Activated T-cell treated with anti-CD3 and anti-CD28 coated beads, Interleukin-2, amount 50 U/mL, for 1 hour (primary cell): ENCODE results near the gene SYVN1.
"Not testable (repeated sequence)": the region's sequence is repeated elsewhere in the genome, so short reads cannot be mapped to it uniquely, and the experiment has no call there.

Experiments
- DNase-seq: peaks from one replicate; pipeline ENCODE4 v3.0.0-alpha.2; 2020

Gene SYVN1

DNA sequence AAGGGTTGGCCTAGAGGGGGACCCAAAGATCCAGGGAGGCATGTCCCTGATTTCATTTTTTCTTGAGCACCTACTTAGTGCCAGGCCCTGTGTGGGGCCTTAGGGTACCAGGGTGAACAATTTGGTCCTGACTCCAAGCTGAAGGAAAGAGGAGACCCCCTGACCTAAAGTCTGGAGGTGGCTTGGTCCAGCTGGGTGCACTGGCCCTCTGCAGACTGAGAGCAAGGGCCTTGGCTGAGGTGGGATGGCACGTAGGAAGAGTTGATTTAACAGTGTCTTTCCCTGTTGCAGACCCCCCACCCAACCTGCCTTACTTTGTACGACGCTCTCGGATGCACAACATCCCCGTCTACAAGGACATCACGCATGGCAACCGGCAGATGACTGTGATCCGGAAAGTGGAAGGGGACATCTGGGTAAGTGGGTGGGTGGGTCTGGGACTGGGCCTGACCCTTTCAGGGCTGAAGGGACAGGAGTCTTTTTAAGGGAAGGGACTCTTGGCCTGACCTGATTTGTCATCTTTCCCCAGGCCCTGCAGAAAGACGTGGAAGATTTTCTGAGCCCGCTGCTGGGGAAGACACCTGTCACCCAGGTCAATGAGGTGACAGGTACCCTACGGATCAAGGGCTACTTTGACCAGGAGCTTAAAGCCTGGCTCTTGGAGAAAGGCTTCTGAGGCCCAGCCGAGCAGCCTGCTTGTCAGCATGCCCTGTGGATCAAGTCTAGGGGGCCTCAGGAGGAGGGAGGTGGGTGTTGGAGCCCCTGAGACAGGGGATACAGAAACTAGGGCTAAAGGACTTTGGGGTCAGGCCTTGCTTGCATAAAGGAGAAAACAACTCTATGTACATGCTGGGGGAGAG lies 8.9 kb downstream of the SYVN1 start:
- DNase-seq = no peak

- no peak for DNase-seq
Observed at GRCh38 chr11:65124480-65125196, 9.7 kb downstream of the SYVN1 start.

- DNase-seq = peak; percentile 97
Observed at GRCh38 chr11:65121865-65122696, 12.2 kb downstream of the SYVN1 start, which contains the start of the genes FAU and MRPL49. FAU (minus strand) TSS chr11:65122134; CDS start chr11:65121813, 321 bp downstream. MRPL49 (plus strand) TSS chr11:65122321; CDS start chr11:65122347, 26 bp downstream.

DNA sequence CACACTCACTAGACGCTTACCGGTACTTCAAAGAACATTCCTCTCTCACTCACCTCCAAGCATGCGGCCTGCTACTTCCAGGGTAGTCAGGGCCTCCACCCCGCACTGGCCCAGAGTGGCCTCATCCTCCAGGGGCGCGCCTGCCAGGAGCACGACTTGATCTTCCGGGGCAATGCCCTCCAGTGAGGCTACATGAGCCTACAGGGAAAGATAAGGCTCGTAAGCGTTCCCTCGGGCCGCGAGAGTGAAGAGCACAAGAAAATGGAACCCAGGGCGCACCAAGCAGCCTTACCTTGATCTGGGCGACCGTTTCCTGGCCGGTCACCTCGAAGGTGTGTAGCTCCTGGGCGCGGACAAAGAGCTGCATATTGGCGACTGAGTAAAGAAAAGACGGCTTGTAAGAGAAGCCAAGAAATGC lies 12.9 kb downstream of the SYVN1 start:
- DNase-seq = no peak

- no peak for DNase-seq
Observed at GRCh38 chr11:65120831-65121230, 13.5 kb downstream of the SYVN1 start.

- no peak for DNase-seq
Observed at GRCh38 chr11:65119670-65119995, 14.7 kb downstream of the SYVN1 start.

GRCh38 chr11:65118891-65119669 lies 15.2 kb downstream of the SYVN1 start:
- not testable (repeated sequence) for DNase-seq

DNA sequence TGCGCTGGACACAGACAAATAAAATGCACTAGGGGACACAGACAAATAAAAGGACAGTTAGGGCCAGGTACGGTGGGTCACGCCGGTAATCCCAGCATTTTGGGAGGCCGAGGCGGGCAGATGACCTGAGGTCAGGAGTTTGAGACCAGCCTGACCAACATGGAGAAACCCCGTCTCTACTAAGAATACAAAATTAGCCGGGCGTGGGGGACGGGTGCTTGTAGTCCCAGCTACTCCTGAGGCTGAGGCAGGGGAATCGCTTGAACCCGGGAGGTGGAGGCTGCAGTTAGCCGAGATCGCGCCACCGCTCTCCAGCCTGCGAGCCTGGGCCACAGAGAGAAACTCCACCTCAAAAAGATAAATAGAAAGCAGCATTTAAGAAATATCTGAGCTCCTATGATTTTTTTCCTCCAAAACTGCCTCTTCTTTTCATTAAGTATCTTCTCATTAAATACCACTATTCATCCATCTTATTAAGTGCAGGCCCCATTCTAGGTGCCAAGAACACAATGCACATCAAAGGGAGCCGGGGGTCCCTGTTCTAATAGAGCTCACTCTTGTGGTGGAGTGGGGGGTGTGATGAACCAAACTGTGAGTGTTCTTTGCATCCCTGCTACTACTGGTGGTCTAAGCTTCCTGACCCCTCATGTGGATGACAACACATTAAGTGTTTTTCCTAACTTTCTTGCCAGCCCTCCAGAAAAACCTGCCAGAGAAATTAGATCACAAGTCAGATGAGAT lies 16.1 kb downstream of the SYVN1 start:
- no peak for DNase-seq

- DNase-seq = peak; percentile 99
Observed at GRCh38 chr11:65117206-65118096, 16.9 kb downstream of the SYVN1 start, which contains the start of gene ZNHIT2. ZNHIT2 (minus strand) TSS chr11:65117701; CDS start chr11:65117653, 48 bp downstream.

DNA sequence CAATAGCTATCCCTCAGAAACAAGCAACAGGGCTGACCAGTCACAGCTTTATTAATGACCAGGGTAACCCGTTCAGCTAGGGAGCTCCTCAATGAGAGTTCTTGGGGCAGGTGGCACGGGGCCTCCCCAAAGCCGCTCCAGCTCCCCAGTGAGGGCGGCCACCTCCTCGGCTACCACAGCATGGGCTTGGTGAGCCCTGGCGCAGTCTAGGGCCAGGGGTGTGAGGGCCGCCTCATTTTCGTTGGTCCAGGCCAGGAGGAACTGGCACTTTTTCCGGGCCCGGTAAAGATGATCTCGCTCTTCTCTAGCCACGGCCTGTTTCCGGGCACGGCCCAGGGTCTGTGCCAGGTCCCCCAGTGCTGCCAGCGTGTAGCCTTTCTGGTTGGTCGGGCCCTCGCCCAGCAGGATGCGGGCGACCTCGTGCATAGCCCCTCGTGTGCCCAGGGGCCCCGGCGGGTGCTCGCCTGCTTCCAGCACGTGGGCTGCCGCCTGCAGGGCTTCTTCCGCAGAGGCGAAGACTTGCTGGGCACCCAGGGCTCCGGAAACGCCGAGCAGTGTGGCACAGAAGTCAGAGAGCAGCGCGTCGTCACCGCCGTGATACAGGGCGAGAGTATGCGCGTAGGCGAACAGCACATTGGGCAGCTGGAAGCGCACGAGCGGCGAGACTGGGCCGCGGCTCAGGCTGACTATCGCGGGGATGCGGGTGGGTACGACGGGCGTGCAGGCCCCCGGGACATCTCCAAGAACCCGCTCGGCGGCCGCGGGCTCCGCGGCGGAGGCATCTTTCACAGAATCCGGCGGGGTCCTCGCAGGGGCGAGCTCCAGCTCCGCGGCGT lies 17.7 kb downstream of the SYVN1 start:
- DNase-seq = no peak

GRCh38 chr11:65115361-65116082 lies 18.8 kb downstream of the SYVN1 start:
- no peak for DNase-seq

- DNase-seq = no peak
Observed at GRCh38 chr11:65114538-65115171, 19.7 kb downstream of the SYVN1 start.

GRCh38 chr11:65113839-65114238 lies 20.5 kb downstream of the SYVN1 start:
- no peak for DNase-seq

- no peak for DNase-seq
Observed at GRCh38 chr11:65113361-65113756, 21.0 kb downstream of the SYVN1 start.

GRCh38 chr11:65112546-65113360 lies 21.6 kb downstream of the SYVN1 start:
- DNase-seq = peak; percentile 82

DNA sequence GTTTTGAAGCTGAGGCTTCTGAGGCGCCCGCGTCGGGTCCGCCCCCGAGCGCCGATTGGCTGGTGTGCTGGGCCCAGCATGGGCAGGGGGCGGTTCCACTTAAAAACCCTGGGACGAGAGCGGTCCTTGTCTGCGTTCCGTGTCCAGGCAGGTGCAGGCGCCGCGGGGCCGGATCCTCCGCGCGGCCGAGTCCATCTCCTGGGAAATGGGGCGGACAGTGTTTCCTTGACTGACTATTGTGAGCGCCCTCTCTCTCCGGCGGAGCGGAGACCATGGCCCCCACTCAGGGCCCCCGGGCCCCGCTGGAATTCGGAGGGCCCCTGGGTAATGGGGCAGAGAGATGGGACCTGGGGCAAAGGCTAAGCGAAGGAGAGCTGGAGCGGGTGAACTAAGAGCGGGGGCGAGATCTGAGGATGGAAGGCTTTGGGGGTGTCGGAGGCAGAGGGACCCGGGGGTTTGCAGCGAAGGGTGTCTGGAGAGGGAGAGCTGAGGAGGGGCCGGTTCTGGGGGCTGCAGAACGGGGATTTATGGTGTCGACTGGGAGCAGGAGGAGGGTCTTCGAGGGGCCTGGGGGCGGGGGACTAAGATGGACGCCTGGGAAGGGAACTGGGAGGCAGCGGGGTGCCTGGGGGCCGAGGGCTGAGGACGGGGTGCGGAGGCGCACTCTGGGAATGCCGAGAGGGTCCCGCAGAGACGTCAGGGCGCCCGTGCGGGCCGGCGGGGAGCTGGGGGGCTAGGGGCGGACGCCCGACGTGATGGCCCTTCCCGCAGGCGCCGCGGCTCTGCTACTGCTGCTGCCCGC lies 22.4 kb downstream of the SYVN1 start, which contains the start of gene TM7SF2:
Gene TM7SF2, plus strand, starts transcription at position 129 of the 802 bp plus-strand sequence. Its CDS starts 144 bp downstream, at position 273.
- DNase-seq = peak; percentile 93
